Psoas muscle (tissue), 8 donors: Measurements from ENCODE around the gene SKIDA1. TPM values are rescaled to one million over a fixed set of nuclear protein-coding genes. Genes with fewer than 3 reads are reported as not detected.
A peak's percentile ranks its signal among the peaks of the same experiment; 100 is the strongest.

Experiments used
- ATAC-seq, 4 donors: fragments of 200-7000 bp; cut with Tn5 transposase; one replicate each; pipeline ENCODE4 v1.9.1; 2020; ENCODE audit warnings: moderate library complexity in 3 of 4, mild to moderate bottlenecking in 2 of 4
- DNase-seq, 2 donors: peaks; one replicate each; pipeline ENCODE4 v3.0.0-alpha.2; 2020
- H3K27ac ChIP-seq: fragments of 200-600 bp; one replicate; pipeline ENCODE4 v1.8.0; 2022
- H3K27me3 ChIP-seq, 3 donors: fragments of 200-600 bp in 1 of 3; one replicate each; pipeline versions ENCODE4 v1.6.1 to v1.8.0; 2013 to 2022; ENCODE audit warnings: low read length in 2 of 3, mild to moderate bottlenecking in 2 of 3, moderate library complexity in 1 of 3; ENCODE audit not compliant: insufficient read depth in 3 of 3
- H3K36me3 ChIP-seq, 2 donors: fragments of 200-600 bp in 1 of 2; one replicate each; pipeline versions ENCODE4 v1.6.1 to v1.8.0; 2013 to 2022; ENCODE audit warnings: low read depth in 1 of 2, mild to moderate bottlenecking in 1 of 2, moderate library complexity in 1 of 2; ENCODE audit not compliant: insufficient read depth in 1 of 2
- H3K4me1 ChIP-seq: fragments of 200-600 bp; one replicate; pipeline ENCODE4 v1.8.0; 2022
- H3K4me3 ChIP-seq: fragments of 200-600 bp; one replicate; pipeline ENCODE4 v1.8.0; 2022; ENCODE audit warnings: mild to moderate bottlenecking
- H3K9me3 ChIP-seq: fragments of 200-600 bp; one replicate; pipeline ENCODE4 v1.8.0; 2022
- WGBS, 3 donors: extraction: QIAGEN DNeasy Blood & Tissue Kit; methylation state at CpG; one replicate each; pipeline versions ENCODE4 v1.1.6 to v1.1.7; 2013; 5-methylcytosine and 5-hydroxymethylcytosine counted together
- intact Hi-C, 2 donors: fragments of 100-400 bp; cut with DNase I; formaldehyde crosslinking; loops; one replicate each; pipeline versions ENCODE4 v1.11.0 to v1.14.2; 2022
- polyA plus RNA-seq, 3 donors: library from polyadenylated mRNA; stranded (reverse); fragments of 200-250 nt; gene quantifications; one replicate each; pipeline ENCODE4 v1.2.3, GENCODE V29; 2013
- total RNA-seq, 4 donors: library from RNA; stranded (reverse); fragmentation: NEBNext Ultra II Directional in 2 of 4; extraction: Animal tissue kit (Norgen Biotek cat#: 25700) in 2 of 4; gene quantifications; one replicate each; pipeline versions ENCODE4 v1.2.1 to v1.2.4, GENCODE V29; 2021 to 2023
- TF ChIP-seq, protein P1 (sequence below): fragments of 200-600 bp; IDR thresholded peaks from one replicate; pipeline ENCODE4 v1.8.0; 2022; ENCODE audit warnings: antibody characterized with exemption
- donor health status: healthy with polysubstance abuse.
- donor health status: DM: no; HTN: no; CAD: no; lungs with moderate emphysema.
- donor health status: Bipolar disorder and iron deficiency.
- donor health status: healthy.
- donor health status: DM: yes; HTN: yes; CAD: no.
- donor health status: DM: no; HTN: no; CAD: no.
- donor health status: DM: no; HTN: no; CAD: no.
- donor health status: DM: yes; HTN: yes; CAD: no.

Gene SKIDA1
- total and polyA plus RNA-seq, 7 donors = 0.04 to 0.79 (median 0.21) TPM

DNA sequence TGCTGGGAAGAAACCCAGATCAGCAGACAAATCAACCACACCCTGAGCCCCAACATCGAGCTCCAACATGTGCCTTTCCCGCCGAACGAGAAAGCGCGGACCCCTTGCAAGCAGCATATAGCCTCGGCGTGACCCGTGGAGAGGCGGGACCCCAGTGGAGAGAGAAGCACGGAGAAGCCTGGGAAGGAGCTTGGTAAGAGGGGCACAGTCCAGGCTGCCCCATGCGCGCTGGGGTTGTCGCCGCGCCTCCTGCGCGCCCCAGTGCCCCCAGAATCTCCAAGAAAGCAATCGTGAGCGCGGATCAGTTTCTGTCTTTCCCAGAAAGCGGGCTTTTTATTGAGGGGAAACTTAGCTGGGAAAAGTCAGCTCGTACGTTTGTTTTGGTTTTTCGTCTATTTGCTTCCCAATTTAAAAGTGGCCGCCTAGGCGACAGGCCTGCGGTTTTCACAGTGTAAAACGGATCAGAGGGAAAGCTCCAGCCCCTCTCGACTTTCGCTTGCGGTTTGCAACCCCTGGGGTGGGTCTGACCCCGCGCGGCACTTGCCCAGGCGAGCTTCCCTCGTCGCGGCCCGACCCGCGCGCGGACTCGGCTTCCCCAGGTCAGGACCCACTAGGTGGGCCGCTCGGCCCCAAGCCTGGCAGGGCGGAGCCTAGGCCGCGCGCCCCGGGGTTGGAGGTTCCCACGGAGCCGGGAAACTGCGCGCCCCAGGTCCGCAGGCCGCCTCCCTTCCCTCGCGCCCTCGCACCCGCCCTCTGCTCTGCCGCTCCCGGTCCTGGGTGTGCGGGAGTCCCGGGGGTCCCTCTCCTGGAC lies 31.1 kb downstream of the SKIDA1 start:
- Histone ChIP-seq H3K27me3 (peaks cover 0 to 4% (median 1%) of the 10 kb centered on the region in 3 donors), H3K9me3 (no peaks in the 10 kb centered on the region), H3K36me3 (no peaks in the 10 kb centered on the region), H3K4me3 (peak overlapping the region; percentile 83), H3K27ac (peak overlapping the region; percentile 18), H3K4me1 (no peaks in the 10 kb centered on the region)
- WGBS, 3 donors = 25 to 35% (median 26%) methylated on average over 54 to 66 of the region's 66 CpGs
- intact Hi-C loops = loop anchor here (2.0 to 10.0 kb wide), 7 partner anchors 238 to 1493 kb away; partner anchors contain the start of genes DNAJC1 (in 2 of the 2), BMI1 (in 1 of the 2) and COMMD3 (in 1 of the 2)
- TF ChIP-seq, protein P1, sequence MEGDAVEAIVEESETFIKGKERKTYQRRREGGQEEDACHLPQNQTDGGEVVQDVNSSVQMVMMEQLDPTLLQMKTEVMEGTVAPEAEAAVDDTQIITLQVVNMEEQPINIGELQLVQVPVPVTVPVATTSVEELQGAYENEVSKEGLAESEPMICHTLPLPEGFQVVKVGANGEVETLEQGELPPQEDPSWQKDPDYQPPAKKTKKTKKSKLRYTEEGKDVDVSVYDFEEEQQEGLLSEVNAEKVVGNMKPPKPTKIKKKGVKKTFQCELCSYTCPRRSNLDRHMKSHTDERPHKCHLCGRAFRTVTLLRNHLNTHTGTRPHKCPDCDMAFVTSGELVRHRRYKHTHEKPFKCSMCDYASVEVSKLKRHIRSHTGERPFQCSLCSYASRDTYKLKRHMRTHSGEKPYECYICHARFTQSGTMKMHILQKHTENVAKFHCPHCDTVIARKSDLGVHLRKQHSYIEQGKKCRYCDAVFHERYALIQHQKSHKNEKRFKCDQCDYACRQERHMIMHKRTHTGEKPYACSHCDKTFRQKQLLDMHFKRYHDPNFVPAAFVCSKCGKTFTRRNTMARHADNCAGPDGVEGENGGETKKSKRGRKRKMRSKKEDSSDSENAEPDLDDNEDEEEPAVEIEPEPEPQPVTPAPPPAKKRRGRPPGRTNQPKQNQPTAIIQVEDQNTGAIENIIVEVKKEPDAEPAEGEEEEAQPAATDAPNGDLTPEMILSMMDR = no peak
- ATAC-seq = peak in 3 of 4 donors; percentile 15 to 29 (median 22)
- peak; percentile 45 to 55 for DNase-seq

DNA sequence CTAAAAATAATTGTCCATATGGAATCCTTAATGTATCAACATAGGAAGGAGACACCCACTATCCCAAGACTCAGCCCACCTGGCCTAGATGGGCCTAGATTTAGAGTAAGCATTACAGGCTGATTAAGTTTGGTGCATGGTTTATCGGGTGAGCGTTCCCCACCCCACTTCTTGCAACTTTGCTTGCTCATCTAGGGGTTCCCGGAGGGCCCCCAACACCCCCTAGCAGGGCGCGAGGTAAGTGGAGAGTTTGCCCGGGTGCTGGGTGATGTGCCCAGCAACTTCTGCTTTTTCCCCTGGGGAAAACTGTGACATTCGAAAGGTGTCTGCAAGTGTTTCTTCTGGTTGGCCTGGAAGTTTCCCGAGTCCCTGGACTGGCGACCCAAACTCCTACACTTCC lies 31.7 kb downstream of the SKIDA1 start:
- Histone ChIP-seq H3K27me3 (peaks cover 0 to 4% (median 1%) of the 10 kb centered on the region in 3 donors), H3K36me3 (no peaks in the 10 kb centered on the region), H3K4me1 (no peaks in the 10 kb centered on the region), H3K27ac (no peak overlapping the region), H3K4me3 (peak overlapping the region; percentile 83), H3K9me3 (no peaks in the 10 kb centered on the region)
- ATAC-seq (no peak), DNase-seq (no peak)
- TF ChIP-seq, protein P1 = no peak
- 78 to 87% (median 81%) methylated on average over 9 of the region's 9 CpGs for WGBS, 3 donors
- intact Hi-C loops = loop anchor here (2.0 to 10.0 kb wide), 5 partner anchors 239 to 831 kb away; partner anchors contain the start of genes BMI1 (in 1 of the 2) and COMMD3 (in 1 of the 2)

DNA sequence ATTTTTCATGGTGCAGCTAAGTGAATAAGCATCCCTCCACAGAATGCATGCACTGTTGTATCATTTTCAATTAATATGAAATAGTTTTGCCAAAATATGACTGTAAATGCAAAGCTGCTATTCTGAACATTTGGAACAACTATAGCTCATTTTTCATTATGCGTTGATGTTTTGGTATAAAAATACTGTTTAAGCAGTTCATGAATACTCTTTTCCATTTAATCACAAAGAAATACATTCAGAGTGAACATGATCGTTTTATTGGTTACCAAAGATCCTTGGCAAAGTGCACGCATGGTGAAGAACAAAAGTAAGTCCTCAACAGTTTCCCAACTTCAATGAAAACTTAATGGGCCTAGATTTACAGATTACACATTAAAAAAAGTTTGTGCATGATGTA lies 33.1 kb downstream of the SKIDA1 start:
- Histone ChIP-seq H3K27me3 (peaks cover 0 to 1% (median 0%) of the 10 kb centered on the region in 3 donors), H3K36me3 (no peaks in the 10 kb centered on the region), H3K9me3 (no peaks in the 10 kb centered on the region), H3K4me3 (no peak overlapping the region), H3K27ac (no peak overlapping the region), H3K4me1 (no peaks in the 10 kb centered on the region)
- DNase-seq (no peak), ATAC-seq (no peak)
- TF ChIP-seq, protein P1 = no peak
- intact Hi-C loops = loop anchor here (10.0 kb wide), 4 partner anchors 408 to 832 kb away; partner anchors contain the start of genes BMI1 (in 1 of the 2) and COMMD3 (in 1 of the 2)
- WGBS, 3 donors = 79 to 83% (median 79%) methylated on average over 3 of the region's 3 CpGs

DNA sequence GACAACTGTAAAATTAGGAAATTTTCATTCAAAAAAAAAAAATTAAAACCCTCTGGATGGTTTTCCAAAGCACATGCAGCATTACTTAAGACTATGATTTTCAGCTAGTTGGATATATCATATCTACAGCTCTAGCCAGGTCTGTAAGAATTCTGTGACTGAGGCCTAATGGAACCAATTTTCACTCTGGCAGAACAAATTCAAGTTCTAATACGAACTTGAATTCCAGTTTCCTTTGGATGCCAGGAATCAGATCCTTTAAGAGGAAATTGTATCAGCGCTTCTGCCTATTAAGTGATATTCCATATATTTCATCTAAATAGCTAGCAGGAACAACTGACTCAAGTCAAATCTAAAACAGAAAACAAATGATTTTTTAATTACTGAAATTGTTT lies 34.8 kb downstream of the SKIDA1 start:
- TF ChIP-seq, protein P1 = no peak
- Histone ChIP-seq H3K27ac (no peak overlapping the region), H3K4me3 (no peak overlapping the region), H3K36me3 (no peaks in the 10 kb centered on the region), H3K4me1 (no peaks in the 10 kb centered on the region), H3K27me3 (peaks cover 0 to 1% (median 0%) of the 10 kb centered on the region in 3 donors), H3K9me3 (no peaks in the 10 kb centered on the region)
- intact Hi-C loops = loop anchor here (10.0 kb wide), 4 partner anchors 406 to 834 kb away; partner anchors contain the start of genes BMI1 (in 1 of the 2) and COMMD3 (in 1 of the 2)
- ATAC-seq (no peak), DNase-seq (no peak)
- 78 to 82% (median 81%) methylated on average over 2 of the region's 2 CpGs for WGBS, 3 donors
